ENCODE measurements around the gene LMX1B.
"Not testable (repeated sequence)": the region's sequence is repeated elsewhere in the genome, so short reads cannot be mapped to it uniquely, and the experiment has no call there.

The LMX1B gene

DNA sequence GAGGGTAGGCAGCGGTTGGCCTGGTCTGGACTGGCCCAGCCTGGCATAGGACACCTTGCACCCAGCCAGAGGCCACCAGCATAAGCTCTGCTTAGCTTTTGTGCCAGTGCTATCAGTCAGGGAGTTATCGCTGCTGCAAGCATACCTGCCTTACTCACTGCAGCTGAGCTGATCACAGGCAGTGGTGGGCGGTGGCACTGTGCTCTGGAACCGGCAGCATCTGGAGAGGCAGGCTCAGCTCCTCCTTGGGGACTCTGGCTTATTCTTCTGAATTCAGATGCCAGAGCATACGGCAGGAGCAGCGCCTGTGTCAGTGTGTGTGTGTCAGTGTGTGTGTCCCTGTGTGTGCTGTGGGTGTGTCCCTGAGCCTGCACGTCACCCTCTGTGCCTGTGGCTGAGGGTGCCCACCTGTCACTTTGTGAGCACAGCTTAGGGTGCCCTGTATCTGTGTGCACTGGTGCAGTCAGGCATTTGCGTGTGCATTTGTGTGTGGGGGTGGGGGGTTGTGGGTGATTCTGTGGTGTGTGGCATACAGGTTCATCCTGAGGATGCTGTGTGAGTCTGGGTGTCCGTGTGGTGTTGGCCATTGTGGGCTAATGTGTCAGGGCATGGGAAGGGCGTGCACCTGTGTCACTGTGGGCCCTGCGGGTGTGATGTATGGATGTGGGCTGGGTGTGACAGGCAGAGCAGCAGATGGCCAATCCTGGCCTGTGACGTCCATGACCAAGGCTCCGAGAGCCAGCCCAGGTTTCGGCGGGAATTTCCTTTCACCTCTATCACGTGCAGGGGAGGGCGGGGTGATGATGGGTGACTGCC, 23.5 kb downstream of the LMX1B start:
- no peak for DNase-seq

DNA sequence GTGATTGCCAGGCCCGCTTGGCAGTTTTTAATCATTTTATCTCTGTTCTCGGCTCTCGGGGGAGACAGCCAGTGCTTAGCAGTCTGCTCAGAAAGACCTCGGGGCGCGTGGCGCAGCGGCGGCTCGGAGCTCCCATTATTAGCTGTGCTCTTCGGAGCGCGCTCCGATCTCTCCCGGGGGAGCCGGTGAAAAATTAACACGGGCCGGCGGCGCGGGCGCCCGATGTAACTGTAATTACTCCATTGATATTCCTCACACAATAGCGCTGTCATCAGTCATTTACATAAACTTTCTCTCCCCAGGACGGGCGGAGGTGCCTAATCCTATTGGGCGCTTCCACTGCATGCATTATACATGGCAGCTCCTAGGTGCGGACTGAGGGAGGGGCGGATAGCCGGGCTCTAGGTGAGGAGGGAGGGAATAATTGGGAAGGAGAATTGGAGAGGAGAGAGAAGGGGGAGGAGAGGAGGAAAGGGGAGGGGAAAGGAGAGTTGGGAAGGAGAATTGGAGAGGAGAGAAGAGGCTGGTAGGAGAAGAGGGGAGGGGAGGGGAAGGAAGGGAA, 24.9 kb downstream of the LMX1B start:
- DNase-seq: no peak

DNA sequence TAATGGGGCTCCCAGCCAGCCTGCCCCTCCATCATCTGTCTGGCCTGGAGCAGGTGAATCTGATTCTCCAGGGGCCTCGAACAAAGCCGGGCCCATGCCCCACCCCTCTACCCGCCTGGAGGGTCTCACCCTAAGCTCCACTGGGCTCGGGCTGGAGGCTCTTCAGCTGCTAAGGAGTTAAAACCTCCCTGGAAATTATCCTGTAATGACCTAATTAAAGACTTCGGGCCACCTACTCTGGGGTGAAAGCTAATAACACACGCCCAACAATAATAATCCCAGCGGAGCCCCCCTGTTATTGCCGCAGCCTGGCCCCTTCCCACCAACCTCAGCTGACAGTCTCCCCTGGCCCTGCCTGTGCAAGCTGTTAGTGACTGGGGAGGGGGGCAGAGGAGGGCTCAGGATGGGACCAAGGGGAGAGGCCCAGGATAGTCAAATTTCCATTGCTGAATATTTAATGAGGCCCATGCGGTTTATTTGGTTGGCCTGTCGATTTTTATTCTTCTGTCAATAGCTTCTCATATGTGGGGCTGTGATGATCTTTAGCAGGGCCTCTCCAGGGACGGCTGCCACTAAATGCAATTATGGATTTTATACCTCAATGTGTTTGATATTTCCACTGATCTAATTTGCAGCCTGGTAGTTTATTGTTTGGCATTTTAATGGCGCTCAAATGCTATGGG, 25.7 kb downstream of the LMX1B start:
- no peak for DNase-seq

DNA sequence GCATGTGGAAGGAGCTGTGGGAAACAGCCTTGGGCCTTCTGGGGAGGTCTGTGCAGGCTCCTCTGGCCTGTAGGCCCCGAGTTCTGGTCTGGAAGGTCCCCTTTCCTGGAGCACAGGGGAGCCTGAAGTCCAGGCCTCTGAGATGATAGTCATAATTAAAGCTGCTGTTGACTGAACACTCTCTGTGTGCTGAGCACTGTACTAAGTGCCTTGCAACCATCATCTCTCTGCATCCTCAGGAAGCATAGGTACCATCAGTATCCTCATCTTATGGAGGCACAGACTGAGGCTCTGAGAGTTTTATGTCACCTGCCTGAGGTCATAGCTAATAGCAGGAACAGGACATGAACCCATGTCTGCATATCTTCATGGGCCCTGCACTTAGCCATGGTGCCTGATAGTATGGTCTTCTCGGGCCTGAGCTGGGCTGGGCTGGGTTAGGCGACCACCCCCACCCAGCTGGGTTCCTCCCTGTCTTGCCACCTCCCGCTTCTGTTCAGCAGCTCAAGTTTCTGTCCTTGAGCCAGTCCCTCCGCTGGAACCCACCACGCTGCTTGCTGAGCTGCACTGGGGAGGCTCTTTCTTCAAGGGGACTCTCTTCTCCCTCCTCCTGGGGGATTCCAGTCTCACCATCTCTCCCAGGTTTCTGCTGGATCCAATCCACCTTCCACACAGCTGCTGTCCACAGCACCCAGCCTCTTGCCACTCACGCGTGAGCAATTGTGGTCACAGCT, 27.6 kb downstream of the LMX1B start:
- DNase-seq: no peak

DNA sequence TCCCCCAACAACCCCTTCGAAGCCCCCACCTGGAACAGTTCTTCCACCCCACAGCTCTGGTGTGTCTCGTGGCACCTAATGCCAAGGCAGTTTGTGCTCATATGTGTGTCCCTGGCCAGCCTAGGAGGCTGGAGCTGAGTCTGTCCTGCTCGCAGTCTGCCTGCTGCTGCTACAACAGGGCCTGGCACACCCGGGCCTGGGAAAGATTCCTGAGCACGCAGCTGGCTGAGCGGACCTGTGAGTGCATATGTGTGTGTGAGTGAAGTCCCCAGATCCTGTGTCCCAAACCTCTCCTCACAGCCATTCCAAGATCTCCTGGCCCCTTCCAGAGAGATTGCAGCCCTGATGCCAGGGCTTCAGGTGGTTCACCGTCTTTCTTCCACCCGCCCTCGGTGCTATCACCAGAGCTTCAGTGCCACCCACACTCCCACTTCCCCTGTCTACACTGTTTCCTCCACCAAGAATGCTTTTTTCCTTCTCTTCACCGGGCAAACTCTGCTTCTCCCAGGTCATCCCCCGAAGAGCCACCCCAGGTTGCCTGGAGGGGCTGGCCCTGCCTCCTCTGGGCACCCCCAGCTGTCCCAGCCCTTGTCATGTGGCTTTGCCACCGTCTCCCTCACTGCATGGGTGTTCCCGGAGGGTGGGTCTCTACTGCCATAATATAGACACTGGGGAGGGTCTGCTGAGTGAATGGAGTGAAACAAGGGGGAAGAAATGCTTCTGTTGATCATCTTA, 28.4 kb downstream of the LMX1B start:
- DNase-seq: no peak

DNA sequence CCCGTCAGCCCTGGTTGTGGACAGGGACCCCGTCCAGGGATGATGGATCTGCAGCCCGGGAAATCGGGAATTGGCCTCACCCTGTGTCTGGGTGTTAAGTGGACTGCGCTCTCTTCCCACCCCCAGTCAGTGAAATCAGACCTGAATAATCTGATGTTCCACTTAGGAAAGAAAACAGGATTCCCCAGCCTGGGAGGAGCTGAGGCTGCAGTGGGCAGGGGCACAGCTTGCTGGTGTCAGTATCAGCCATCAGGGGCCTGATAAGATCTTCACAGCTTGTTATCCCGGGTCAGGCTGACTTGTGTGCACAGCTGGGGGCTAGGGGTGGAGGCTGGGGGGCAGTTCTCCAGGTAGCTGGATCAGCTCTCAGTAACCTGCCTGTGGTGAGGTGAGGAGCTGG, 29.1 kb downstream of the LMX1B start:
- DNase-seq: no peak

DNA sequence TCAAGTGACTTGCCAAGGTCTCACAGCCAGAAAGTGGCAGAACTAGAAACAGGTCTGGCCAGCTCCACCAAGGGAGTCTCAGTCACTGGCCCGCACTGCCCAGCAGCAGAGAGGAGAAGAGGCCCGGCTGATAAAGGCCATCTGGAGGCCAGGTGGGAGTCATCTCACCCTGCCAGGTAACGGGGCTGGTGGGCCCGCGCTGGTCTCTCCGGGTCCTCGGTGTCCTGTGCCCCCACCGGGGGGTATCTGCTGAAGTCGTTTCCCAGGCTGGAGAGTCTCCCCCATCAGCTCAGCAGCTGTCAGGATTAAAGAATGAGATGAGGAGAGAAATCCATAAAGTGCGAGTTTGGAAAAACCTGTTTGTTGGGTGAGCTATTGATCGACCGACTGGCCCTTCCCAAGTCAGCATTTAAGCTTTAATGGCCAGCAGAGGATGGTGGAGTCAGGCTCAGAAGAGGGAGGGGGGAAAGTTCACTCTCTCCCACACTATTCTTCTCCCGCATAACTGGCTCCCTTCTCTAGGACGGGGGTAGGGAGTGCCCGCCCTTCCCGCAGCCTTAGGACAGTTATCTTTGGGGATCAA, 30.3 kb downstream of the LMX1B start:
- no peak for DNase-seq

DNA sequence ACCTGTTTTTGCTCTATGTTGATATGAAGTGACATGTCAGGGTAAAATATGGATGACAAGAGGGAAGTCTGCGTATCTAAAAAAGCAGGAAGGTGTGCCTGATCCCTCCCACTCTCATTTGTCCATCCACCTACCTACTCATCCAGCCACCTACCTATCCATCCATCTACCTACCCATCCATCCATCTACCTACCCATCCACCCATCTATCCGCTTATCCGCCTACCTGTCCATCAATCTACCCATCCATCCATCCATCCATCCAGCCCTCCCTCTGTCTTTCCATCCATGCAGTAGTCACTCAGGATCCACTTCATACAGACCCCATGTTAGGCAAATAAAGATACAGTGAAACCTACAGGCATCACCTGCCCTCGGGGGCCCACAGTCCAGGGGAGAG, 32.4 kb downstream of the LMX1B start:
- no peak for DNase-seq

DNA sequence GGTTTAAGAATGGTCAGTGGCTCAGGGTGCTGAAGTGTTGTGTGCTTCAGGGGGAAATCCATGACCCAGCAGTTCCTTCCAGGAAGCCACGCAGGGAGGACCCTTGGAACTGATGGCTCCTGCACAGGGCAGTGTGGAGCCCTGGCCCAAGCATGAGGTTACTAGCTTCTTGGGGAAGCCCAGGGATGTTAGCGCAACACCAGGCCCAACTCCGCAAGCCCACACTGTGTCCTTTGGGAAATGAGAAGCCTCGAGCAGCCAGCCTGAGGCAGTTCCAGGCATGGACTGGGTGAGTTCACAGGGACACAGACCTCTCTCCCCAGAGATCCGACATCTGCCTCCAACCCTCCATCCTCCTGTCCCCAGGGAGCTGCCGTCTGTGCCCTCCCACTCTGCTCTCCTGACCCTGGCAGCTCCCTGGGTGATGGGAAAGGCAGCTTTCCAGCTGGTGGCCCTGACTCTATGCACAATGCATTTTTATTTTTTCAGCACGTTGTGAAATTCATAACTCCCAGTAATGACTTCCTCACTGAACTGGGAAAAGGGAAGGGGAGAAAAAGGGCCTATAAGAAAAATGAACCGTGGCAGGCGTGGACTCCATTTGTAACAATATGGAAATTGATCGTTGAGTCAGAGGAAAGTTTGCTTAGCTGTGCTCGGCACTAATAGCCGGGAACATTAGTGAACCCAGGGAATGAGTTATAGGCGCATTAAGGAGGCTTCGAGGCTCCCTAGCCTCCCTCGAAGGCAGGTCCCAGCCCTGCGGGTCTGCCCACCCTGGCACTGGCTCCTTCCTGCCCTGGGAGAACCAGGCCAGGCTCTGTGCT, 34.1 kb downstream of the LMX1B start:
- no peak for DNase-seq

DNA sequence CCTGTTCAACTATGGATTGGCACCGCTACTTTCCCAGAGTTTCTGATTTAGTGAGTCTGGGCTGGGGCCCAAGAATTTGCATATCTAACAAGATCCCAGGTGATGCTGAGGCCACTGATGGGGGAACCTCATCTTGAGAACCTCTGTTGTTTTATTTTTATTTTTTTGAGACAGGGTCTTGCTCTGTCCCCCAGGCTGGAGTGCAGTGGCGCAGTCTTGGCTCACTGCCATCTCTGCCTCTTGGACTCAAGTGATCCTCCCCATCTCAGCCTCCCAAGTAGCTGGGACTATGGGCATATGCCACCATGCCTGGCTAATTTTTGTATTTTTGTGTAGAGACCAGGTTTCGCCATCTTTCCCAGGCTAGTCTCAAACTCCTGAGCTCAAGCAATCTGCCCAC, 35.7 kb downstream of the LMX1B start:
- no peak for DNase-seq

DNA sequence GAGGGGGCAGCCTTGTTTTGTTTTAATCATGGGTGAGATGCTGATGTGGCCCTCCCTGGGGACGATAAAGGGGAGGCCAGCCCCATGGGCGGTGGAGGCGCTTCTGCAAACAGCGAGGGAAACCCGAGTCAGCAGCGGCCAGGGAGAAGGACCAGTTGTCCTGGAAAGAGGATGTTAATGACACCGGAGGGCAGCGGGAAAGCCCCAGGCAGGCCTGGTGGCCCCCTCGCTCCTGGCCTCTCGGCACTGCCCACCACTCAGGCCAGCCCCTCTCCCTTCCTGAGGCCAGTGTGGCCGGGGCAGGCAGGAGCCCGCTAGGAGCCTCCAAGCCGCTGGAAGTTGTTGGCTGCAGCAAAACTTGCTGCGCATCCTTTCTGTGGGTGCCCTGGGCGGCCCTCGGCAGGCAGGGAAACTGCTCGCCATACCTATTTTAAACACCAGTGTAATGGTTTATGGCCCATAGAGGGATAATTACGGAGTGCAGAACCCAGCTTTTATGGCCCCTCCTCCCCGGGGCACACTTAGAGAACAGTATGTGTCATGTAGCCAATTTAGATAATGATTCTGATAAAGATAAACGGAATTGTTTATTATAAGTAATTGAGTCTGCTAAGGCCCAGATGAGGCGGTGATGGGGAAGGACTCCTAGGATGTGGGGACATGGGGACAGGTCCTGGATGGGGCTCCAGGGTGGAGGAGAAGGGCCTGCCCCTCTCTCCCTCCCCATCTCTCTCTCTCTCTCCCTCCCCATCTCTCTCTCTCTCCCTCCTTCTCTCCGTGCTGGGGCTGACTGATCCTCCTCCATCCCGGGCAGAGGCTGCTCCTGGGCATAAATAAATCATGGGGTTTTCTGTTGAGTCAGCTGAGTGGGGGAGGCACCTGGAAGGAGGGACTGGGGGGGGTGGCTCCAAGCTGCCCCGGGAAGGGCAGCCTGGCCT, 36.9 kb downstream of the LMX1B start:
- DNase-seq: no peak

DNA sequence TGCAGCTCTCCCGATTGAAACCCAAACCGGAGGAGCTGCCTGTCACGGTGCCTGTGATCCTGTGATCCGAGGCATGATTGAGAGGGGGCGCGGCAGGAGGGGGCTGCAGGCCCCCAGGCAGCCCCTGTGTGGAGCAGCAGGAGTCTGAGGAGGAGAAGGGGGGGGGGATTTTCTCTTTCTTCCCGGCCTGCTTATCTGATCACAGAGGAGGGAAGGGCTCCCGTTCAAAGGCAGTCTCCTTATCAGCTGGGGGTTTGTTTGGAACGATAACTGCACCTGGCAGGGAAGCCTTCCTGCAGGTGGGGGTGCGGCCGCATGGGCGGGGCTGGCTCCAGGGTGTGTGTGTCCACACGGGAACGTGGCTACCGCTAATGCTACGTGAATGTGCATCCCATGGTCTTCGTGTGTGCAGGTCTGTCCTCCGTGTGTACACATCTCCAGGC, 38.4 kb downstream of the LMX1B start:
- no peak for DNase-seq

DNA sequence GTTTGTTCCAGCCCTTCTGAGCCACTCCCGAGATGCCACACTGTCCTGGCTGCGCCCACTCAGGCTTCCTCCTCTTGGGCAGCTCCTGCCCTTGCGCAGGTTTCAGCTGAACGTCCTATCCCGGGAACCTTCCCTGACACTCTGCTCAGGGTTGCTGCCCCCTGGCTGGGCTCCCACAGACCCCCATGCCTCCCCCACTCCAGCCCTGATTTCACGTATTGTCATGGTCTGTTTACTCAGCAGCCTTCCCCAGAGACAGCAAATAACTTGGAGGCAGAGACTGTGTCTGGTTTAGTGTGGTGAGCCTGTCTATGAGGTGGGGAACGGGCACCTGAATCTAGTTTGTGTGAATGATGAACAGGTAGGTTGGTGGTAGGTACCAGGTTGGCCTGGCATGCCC, 40.4 kb downstream of the LMX1B start:
- DNase-seq: no peak

DNA sequence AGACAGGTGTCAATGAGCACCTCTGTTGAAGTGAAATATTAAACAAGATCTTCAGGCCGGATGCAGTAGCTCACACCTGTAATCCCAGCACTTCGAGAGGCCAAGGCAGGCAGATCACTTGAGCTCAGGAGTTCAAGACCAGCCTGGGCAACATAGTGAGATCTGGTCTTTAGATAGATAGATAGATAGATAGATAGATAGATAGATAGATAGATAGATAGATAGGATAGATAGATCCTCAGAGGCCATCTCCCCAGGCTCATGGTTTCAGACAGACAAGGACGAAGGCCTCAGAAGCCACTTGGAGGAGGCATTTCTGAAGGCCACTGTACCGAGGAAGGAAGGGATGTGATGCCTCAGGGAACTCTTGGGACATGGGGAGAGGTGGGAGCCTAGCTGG, 42.5 kb downstream of the LMX1B start:
- not testable (repeated sequence) for DNase-seq

DNA sequence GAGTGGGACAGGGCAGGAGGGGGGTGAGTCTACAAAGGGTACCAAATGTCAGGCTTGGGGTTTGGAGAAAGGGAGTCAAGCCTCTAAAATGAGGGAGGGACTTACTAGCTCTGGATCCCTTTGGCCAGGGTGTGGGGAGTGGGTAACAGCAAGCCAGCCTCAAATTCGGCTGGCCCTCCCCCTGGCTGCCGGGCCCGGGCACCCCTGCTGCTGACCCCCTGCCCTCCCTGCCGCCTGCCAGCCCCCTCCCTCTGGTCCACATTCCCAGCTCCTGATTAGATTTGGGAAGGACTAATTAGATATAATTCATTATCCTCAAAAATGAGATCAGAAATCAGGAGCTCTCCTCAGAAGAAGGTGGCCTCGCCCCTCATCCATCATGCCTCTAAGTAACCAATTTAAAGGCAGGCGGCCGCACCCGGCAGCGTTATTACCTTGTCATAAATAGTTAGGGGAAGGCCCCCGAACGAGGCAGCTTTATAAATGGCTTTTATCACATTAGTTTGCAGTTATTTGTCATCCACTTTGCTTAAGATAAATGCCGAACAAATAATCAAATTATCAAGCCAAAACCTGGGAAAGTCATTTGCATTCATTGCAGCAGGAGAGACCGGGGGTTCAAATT, 44.6 kb downstream of the LMX1B start:
- no peak for DNase-seq

DNA sequence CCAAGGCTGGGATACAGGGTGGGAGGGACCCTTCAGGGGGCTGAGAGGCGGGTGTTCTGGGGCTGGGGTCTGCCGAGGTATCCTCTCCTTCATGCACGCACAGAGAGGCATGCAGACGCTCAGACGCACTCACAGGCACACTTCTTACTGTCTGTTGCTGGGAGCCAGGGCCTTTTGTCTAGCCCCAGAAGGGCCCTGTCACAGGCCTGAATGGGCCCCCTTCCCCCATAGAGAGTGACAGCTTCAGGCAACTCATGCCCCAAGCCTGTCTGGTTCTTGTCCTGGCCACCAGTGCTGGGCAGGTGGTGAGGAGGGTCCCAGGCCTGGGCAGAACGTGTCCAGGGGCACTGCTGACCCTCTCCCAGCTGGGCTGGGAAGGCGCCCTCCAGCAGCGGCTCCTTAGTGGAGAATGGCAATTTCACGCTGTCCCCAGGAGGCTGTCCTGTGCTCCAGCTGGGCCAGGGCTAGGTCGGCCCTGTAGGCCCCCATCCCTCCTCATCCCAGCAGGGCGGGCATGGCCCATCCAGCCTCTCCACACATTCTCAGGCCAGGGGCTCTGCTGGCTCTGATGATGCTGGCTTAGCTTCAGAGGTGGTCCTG, 45.3 kb downstream of the LMX1B start:
- DNase-seq: no peak

DNA sequence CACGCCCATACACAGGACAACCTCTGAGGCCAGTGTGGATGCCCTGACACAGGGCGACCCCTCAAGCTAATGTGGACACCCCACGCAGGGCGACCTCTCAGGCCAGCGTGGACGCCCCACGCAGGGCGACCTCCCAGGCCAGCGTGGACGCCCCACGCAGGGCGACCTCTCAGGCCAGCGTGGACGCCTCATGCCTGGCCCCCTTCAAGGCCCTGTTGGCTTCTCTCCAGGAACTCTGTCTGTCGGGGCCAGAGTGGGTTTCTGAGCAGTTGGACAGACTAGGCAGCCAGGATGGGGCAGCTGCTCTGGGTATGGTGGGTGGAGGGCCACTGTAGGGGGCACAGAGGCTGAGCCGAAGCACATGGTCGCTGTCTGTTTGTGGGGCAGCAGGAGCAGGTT, 47.4 kb downstream of the LMX1B start:
- no peak for DNase-seq

DNA sequence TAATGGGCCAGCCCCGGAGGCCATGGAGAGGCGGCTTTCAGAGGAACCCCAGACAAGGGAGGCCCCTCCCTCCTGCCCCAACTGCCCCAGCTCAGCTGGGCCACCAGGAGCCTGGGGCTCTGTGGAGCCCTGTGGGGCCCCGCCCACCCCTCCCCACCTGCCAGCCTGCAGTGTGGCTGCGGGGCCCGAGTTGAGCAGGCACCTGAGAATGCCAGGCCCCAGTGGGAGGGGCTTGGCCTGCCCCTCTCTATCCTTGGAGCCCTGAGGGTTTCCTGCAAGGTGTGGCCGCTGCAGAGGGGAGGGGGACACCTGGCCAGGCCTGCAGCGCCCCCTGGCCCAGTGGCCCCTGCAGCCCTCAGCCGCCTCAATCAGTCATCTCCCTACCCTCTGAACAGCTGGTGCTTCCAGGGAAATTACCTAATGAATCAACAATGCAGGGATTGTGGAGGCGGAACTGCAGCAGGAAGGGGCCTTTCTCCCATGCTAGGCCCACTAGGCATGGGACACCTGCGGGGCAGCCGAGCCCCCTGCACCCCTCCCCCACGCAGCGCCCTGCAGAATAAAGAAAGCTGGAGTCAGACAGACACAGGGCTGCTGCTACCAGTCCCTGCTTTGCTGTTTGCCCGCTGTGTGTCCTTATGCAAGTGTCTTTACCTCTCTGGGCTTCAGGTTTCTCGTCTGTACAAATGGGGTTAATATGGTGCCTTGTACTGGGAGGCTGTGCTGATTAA, 48.0 kb downstream of the LMX1B start:
- DNase-seq: no peak

DNA sequence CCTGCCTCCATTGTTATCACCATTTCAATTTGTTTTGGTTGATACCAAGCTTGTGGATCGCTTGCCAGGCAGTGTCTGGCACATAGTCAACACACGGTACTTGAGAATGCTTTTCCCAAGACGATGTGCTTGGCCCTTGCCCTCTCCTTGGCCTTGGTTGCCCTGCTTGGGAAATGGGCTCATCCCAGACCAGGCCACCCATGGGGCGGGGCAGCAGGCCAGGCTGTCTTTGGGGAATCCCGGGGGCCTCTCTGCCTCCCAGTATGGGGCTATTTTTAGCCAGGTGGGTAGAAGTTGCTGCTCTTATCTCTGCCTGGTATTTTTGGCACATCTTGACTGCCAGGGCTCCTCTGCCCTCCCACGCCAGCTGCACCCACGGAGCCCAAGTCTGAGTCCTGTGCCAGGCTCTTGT, 49.9 kb downstream of the LMX1B start:
- DNase-seq: no peak

All from NCI-H1092 treated with DMSO at 0.1 percent for 48 hours (cell line).